Measurements from ENCODE around the gene PLB1. TPM values are rescaled to one million over a fixed set of nuclear protein-coding genes. Genes with fewer than 3 reads are reported as not detected.

PLB1 gene
- total RNA-seq, 1 donor from 2014 or later = 1.6 TPM

DNA sequence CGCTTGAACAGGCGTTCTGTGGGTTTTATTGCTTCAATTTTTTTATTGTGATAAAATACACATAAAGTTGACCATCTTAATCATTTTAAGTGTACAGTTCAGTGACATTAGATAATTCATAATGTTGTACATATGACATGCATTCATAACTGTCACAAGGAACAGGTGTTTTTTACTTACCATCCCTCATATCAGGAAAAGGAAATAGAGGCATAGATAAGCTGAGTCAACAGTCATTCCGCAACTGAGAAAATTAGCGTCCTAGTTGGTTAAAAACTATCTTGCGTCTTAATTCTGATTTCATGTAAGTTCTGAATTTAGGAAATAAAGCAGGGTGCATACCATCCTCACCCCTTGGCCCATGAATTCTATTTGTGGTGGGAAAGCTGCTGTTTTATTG lies 36.5 kb downstream of the PLB1 start:
- DNase-seq (ENCODE audit: low read depth) (no peak), FAIRE-seq (no peak)
- Histone ChIP-seq H3K4me3 (ENCODE audit: low read depth, low read length) (no peak overlapping the region), H3K36me3 (ENCODE audit: control insufficient read depth, insufficient read depth, low read length) (no peaks in the 10 kb centered on the region), H3K27me3 (ENCODE audit: control insufficient read depth, insufficient read depth, low read length) (peaks cover 2% of the 10 kb centered on the region)
- no peak for TF ChIP-seq CTCF (IDR thresholded peaks at IDR 0.05; ENCODE audit: insufficient read depth, low read length, severe bottlenecking)

- no peak for FAIRE-seq
- TF ChIP-seq CTCF (IDR thresholded peaks at IDR 0.05; ENCODE audit: insufficient read depth, low read length, severe bottlenecking) = no peak
- H3K4me3 ChIP-seq (ENCODE audit: low read depth, low read length) = no peak overlapping the region
- peaks cover 2% of the 10 kb centered on the region for H3K27me3 ChIP-seq (ENCODE audit: control insufficient read depth, insufficient read depth, low read length)
- no peaks in the 10 kb centered on the region for H3K36me3 ChIP-seq (ENCODE audit: control insufficient read depth, insufficient read depth, low read length)
- DNase-seq (ENCODE audit: low read depth) = no peak
Measured at GRCh38 chr2:28533044-28533680, 37.3 kb downstream of the PLB1 start.

GRCh38 chr2:28534817-28535216 lies 39.0 kb downstream of the PLB1 start:
- peaks cover 2% of the 10 kb centered on the region for H3K27me3 ChIP-seq (ENCODE audit: control insufficient read depth, insufficient read depth, low read length)
- no peaks in the 10 kb centered on the region for H3K36me3 ChIP-seq (ENCODE audit: control insufficient read depth, insufficient read depth, low read length)
- H3K4me3 ChIP-seq (ENCODE audit: low read depth, low read length) = no peak overlapping the region
- TF ChIP-seq CTCF (IDR thresholded peaks at IDR 0.05; ENCODE audit: insufficient read depth, low read length, severe bottlenecking) = no peak
- no peak for DNase-seq (ENCODE audit: low read depth)
- no peak for FAIRE-seq

DNA sequence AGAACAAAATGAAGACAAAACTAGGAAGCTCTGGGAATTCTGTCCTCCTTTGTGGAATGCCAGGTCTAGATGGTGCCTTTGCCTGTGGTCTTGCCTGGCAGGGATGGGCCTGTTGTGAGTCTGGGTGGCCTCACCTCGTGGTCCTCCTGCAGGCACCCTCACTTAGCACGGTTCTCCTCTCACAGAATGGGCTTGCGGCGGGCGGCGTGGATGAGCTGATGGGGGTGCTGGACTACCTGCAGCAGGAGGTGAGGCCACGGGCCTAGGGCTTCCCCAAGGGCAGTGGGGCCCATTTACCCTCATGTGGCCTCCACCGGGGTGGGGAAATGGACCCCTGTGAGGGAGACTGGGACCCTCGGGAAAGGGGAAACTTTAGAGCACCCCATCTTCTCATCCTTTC lies 42.3 kb downstream of the PLB1 start:
- DNase-seq (ENCODE audit: low read depth) = no peak
- Histone ChIP-seq H3K27me3 (ENCODE audit: control insufficient read depth, insufficient read depth, low read length) (no peaks in the 10 kb centered on the region), H3K36me3 (ENCODE audit: control insufficient read depth, insufficient read depth, low read length) (no peaks in the 10 kb centered on the region), H3K4me3 (ENCODE audit: low read depth, low read length) (no peak overlapping the region)
- no peak for TF ChIP-seq CTCF (IDR thresholded peaks at IDR 0.05; ENCODE audit: insufficient read depth, low read length, severe bottlenecking)
- FAIRE-seq = no peak

- DNase-seq (ENCODE audit: low read depth) (no peak), FAIRE-seq (no peak)
- TF ChIP-seq CTCF (IDR thresholded peaks at IDR 0.05; ENCODE audit: insufficient read depth, low read length, severe bottlenecking) = no peak
- Histone ChIP-seq H3K36me3 (ENCODE audit: control insufficient read depth, insufficient read depth, low read length) (no peaks in the 10 kb centered on the region), H3K27me3 (ENCODE audit: control insufficient read depth, insufficient read depth, low read length) (no peaks in the 10 kb centered on the region), H3K4me3 (ENCODE audit: low read depth, low read length) (no peak overlapping the region)
Measured at GRCh38 chr2:28538652-28539051, 42.8 kb downstream of the PLB1 start.

DNA sequence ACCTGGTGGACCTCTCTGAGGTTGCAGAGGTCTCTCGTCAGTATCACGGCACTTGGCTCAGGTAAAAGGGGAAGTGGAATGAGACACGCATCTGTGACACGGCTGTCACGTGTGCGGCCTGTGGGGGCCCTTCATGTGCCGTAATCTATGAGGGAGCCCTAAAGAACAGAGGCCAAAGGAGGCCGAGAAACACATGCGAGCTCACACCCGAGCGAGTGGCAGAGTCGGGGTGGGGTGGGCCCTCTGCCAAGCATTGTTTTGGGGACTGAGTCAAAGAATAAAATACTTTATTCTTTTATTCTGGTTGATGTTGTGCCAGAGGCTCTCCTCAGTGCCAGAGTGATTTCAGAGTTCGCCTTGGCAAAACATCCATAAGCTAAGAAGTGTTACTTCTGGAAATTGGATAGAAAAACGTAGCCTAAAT lies 43.3 kb downstream of the PLB1 start:
- Histone ChIP-seq H3K27me3 (ENCODE audit: control insufficient read depth, insufficient read depth, low read length) (no peaks in the 10 kb centered on the region), H3K36me3 (ENCODE audit: control insufficient read depth, insufficient read depth, low read length) (no peaks in the 10 kb centered on the region), H3K4me3 (ENCODE audit: low read depth, low read length) (no peak overlapping the region)
- FAIRE-seq (no peak), DNase-seq (ENCODE audit: low read depth) (no peak)
- TF ChIP-seq CTCF (IDR thresholded peaks at IDR 0.05; ENCODE audit: insufficient read depth, low read length, severe bottlenecking) = no peak
